ENCODE measurements around the gene ARHGAP23.

The ARHGAP23 gene

GRCh38 chr17:38542286-38542685 lies 114.0 kb downstream of the ARHGAP23 start:
- H3K4me1 ChIP-seq (ENCODE audit: control insufficient read depth in 5 of 5, insufficient read depth in 5 of 5, low read length in 5 of 5): peaks cover 0 to 26% (median 0%) of the 10 kb centered on the region in 5 donors
- H3K27me3 ChIP-seq (ENCODE audit: control insufficient read depth in 5 of 5, insufficient read depth in 4 of 5, low read length in 5 of 5): peaks cover 0 to 4% (median 4%) of the 10 kb centered on the region in 5 donors
- no peaks in the 10 kb centered on the region for H3K9me3 ChIP-seq (ENCODE audit: control insufficient read depth in 5 of 5, low read length in 5 of 5)
- H3K4me3 ChIP-seq (ENCODE audit: low read depth in 1 of 5, low read length in 5 of 5): no peak overlapping the region
- H3K36me3 ChIP-seq (ENCODE audit: control insufficient read depth in 5 of 5, insufficient read depth in 5 of 5, low read length in 5 of 5): no peaks in the 10 kb centered on the region
- no peak overlapping the region for H3K27ac ChIP-seq (ENCODE audit: low read depth, low read length)
- no peak overlapping the region for H3K9ac ChIP-seq (ENCODE audit: low read length in 5 of 5)

- peaks cover 0 to 7% (median 4%) of the 10 kb centered on the region in 5 donors for H3K27me3 ChIP-seq (ENCODE audit: control insufficient read depth in 5 of 5, insufficient read depth in 4 of 5, low read length in 5 of 5)
- H3K36me3 ChIP-seq (ENCODE audit: control insufficient read depth in 5 of 5, insufficient read depth in 5 of 5, low read length in 5 of 5): no peaks in the 10 kb centered on the region
Measured at GRCh38 chr17:38543403-38544174, 115.3 kb downstream of the ARHGAP23 start.

GRCh38 chr17:38544175-38544838 lies 116.0 kb downstream of the ARHGAP23 start:
- Histone ChIP-seq H3K4me3 (ENCODE audit: low read depth in 1 of 5, low read length in 5 of 5) (no peak overlapping the region), H3K9me3 (ENCODE audit: control insufficient read depth in 5 of 5, low read length in 5 of 5) (no peaks in the 10 kb centered on the region), H3K4me1 (ENCODE audit: control insufficient read depth in 5 of 5, insufficient read depth in 5 of 5, low read length in 5 of 5) (peaks cover 0 to 28% (median 0%) of the 10 kb centered on the region in 5 donors), H3K9ac (ENCODE audit: low read length in 5 of 5) (no peak overlapping the region), H3K27me3 (ENCODE audit: control insufficient read depth in 5 of 5, insufficient read depth in 4 of 5, low read length in 5 of 5) (peaks cover 0 to 7% (median 2%) of the 10 kb centered on the region in 5 donors), H3K27ac (ENCODE audit: low read depth, low read length) (no peak overlapping the region), H3K36me3 (ENCODE audit: control insufficient read depth in 5 of 5, insufficient read depth in 5 of 5, low read length in 5 of 5) (no peaks in the 10 kb centered on the region)

More at GRCh38 chr17:38543403-38544174, 115.3 kb downstream of the ARHGAP23 start:
- H3K4me1 ChIP-seq (ENCODE audit: control insufficient read depth in 5 of 5, insufficient read depth in 5 of 5, low read length in 5 of 5): peaks cover 0 to 28% (median 0%) of the 10 kb centered on the region in 5 donors
- no peak overlapping the region for H3K9ac ChIP-seq (ENCODE audit: low read length in 5 of 5)
- no peak overlapping the region for H3K27ac ChIP-seq (ENCODE audit: low read depth, low read length)
- no peaks in the 10 kb centered on the region for H3K9me3 ChIP-seq (ENCODE audit: control insufficient read depth in 5 of 5, low read length in 5 of 5)
- no peak overlapping the region for H3K4me3 ChIP-seq (ENCODE audit: low read depth in 1 of 5, low read length in 5 of 5)

GRCh38 chr17:38544839-38545209 lies 116.6 kb downstream of the ARHGAP23 start:
- H3K27me3 ChIP-seq (ENCODE audit: control insufficient read depth in 5 of 5, insufficient read depth in 4 of 5, low read length in 5 of 5): peaks cover 0 to 7% (median 0%) of the 10 kb centered on the region in 5 donors
- no peak overlapping the region for H3K9ac ChIP-seq (ENCODE audit: low read length in 5 of 5)
- no peak overlapping the region for H3K27ac ChIP-seq (ENCODE audit: low read depth, low read length)
- no peaks in the 10 kb centered on the region for H3K36me3 ChIP-seq (ENCODE audit: control insufficient read depth in 5 of 5, insufficient read depth in 5 of 5, low read length in 5 of 5)
- no peak overlapping the region for H3K4me3 ChIP-seq (ENCODE audit: low read depth in 1 of 5, low read length in 5 of 5)
- H3K9me3 ChIP-seq (ENCODE audit: control insufficient read depth in 5 of 5, low read length in 5 of 5): no peaks in the 10 kb centered on the region
- peaks cover 0 to 28% (median 0%) of the 10 kb centered on the region in 5 donors for H3K4me1 ChIP-seq (ENCODE audit: control insufficient read depth in 5 of 5, insufficient read depth in 5 of 5, low read length in 5 of 5)

GRCh38 chr17:38545531-38546225 lies 117.4 kb downstream of the ARHGAP23 start:
- peaks cover 0 to 7% (median 2%) of the 10 kb centered on the region in 5 donors for H3K27me3 ChIP-seq (ENCODE audit: control insufficient read depth in 5 of 5, insufficient read depth in 4 of 5, low read length in 5 of 5)

GRCh38 chr17:38546396-38546795 lies 118.1 kb downstream of the ARHGAP23 start:
- H3K4me3 ChIP-seq (ENCODE audit: low read depth in 1 of 5, low read length in 5 of 5): no peak overlapping the region
- peaks cover 0 to 7% (median 3%) of the 10 kb centered on the region in 5 donors for H3K27me3 ChIP-seq (ENCODE audit: control insufficient read depth in 5 of 5, insufficient read depth in 4 of 5, low read length in 5 of 5)
- H3K4me1 ChIP-seq (ENCODE audit: control insufficient read depth in 5 of 5, insufficient read depth in 5 of 5, low read length in 5 of 5): peaks cover 0 to 28% (median 0%) of the 10 kb centered on the region in 5 donors
- no peak overlapping the region for H3K9ac ChIP-seq (ENCODE audit: low read length in 5 of 5)
- H3K9me3 ChIP-seq (ENCODE audit: control insufficient read depth in 5 of 5, low read length in 5 of 5): no peaks in the 10 kb centered on the region
- no peak overlapping the region for H3K27ac ChIP-seq (ENCODE audit: low read depth, low read length)
- H3K36me3 ChIP-seq (ENCODE audit: control insufficient read depth in 5 of 5, insufficient read depth in 5 of 5, low read length in 5 of 5): no peaks in the 10 kb centered on the region

More at GRCh38 chr17:38545531-38546225, 117.4 kb downstream of the ARHGAP23 start:
- H3K36me3 ChIP-seq (ENCODE audit: control insufficient read depth in 5 of 5, insufficient read depth in 5 of 5, low read length in 5 of 5): no peaks in the 10 kb centered on the region
- no peak overlapping the region for H3K27ac ChIP-seq (ENCODE audit: low read depth, low read length)
- H3K4me3 ChIP-seq (ENCODE audit: low read depth in 1 of 5, low read length in 5 of 5): no peak overlapping the region
- H3K9ac ChIP-seq (ENCODE audit: low read length in 5 of 5): no peak overlapping the region
- H3K9me3 ChIP-seq (ENCODE audit: control insufficient read depth in 5 of 5, low read length in 5 of 5): no peaks in the 10 kb centered on the region
- peaks cover 0 to 28% (median 0%) of the 10 kb centered on the region in 5 donors for H3K4me1 ChIP-seq (ENCODE audit: control insufficient read depth in 5 of 5, insufficient read depth in 5 of 5, low read length in 5 of 5)

- Histone ChIP-seq H3K36me3 (ENCODE audit: control insufficient read depth in 5 of 5, insufficient read depth in 5 of 5, low read length in 5 of 5) (peaks cover 0 to 1% (median 0%) of the 10 kb centered on the region in 5 donors), H3K4me3 (ENCODE audit: low read depth in 1 of 5, low read length in 5 of 5) (no peak overlapping the region), H3K9me3 (ENCODE audit: control insufficient read depth in 5 of 5, low read length in 5 of 5) (no peaks in the 10 kb centered on the region), H3K27ac (ENCODE audit: low read depth, low read length) (no peak overlapping the region), H3K4me1 (ENCODE audit: control insufficient read depth in 5 of 5, insufficient read depth in 5 of 5, low read length in 5 of 5) (peaks cover 0 to 28% (median 0%) of the 10 kb centered on the region in 5 donors), H3K9ac (ENCODE audit: low read length in 5 of 5) (no peak overlapping the region), H3K27me3 (ENCODE audit: control insufficient read depth in 5 of 5, insufficient read depth in 4 of 5, low read length in 5 of 5) (peaks cover 0 to 7% (median 3%) of the 10 kb centered on the region in 5 donors)
Measured at GRCh38 chr17:38547444-38547843, 119.2 kb downstream of the ARHGAP23 start.

GRCh38 chr17:38549285-38549684 lies 121.0 kb downstream of the ARHGAP23 start:
- peaks cover 0 to 2% (median 0%) of the 10 kb centered on the region in 5 donors for H3K36me3 ChIP-seq (ENCODE audit: control insufficient read depth in 5 of 5, insufficient read depth in 5 of 5, low read length in 5 of 5)
- H3K9ac ChIP-seq (ENCODE audit: low read length in 5 of 5): no peak overlapping the region
- no peak overlapping the region for H3K27ac ChIP-seq (ENCODE audit: low read depth, low read length)
- peaks cover 0 to 16% (median 2%) of the 10 kb centered on the region in 5 donors for H3K4me1 ChIP-seq (ENCODE audit: control insufficient read depth in 5 of 5, insufficient read depth in 5 of 5, low read length in 5 of 5)
- H3K9me3 ChIP-seq (ENCODE audit: control insufficient read depth in 5 of 5, low read length in 5 of 5): no peaks in the 10 kb centered on the region
- H3K4me3 ChIP-seq (ENCODE audit: low read depth in 1 of 5, low read length in 5 of 5): no peak overlapping the region
- H3K27me3 ChIP-seq (ENCODE audit: control insufficient read depth in 5 of 5, insufficient read depth in 4 of 5, low read length in 5 of 5): peaks cover 0 to 7% (median 5%) of the 10 kb centered on the region in 5 donors

GRCh38 chr17:38550661-38551060 lies 122.4 kb downstream of the ARHGAP23 start:
- Histone ChIP-seq H3K27me3 (ENCODE audit: control insufficient read depth in 5 of 5, insufficient read depth in 4 of 5, low read length in 5 of 5) (peaks cover 0 to 7% (median 5%) of the 10 kb centered on the region in 5 donors), H3K4me1 (ENCODE audit: control insufficient read depth in 5 of 5, insufficient read depth in 5 of 5, low read length in 5 of 5) (peaks cover 0 to 17% (median 4%) of the 10 kb centered on the region in 5 donors), H3K36me3 (ENCODE audit: control insufficient read depth in 5 of 5, insufficient read depth in 5 of 5, low read length in 5 of 5) (peaks cover 0 to 2% (median 0%) of the 10 kb centered on the region in 5 donors), H3K9me3 (ENCODE audit: control insufficient read depth in 5 of 5, low read length in 5 of 5) (no peaks in the 10 kb centered on the region), H3K4me3 (ENCODE audit: low read depth in 1 of 5, low read length in 5 of 5) (no peak overlapping the region), H3K9ac (ENCODE audit: low read length in 5 of 5) (no peak overlapping the region), H3K27ac (ENCODE audit: low read depth, low read length) (no peak overlapping the region)

All from subcutaneous abdominal adipose tissue (tissue), 5 donors.